Kidney (tissue), 14 donors: ENCODE data around the gene SPINK4. TPM values are rescaled to one million over a fixed set of nuclear protein-coding genes. Genes with fewer than 3 reads are reported as not detected.

Source experiments
- DNase-seq, 5 donors: peaks; one replicate each; pipeline ENCODE4 v3.0.0-alpha.2; 2013 to 2020
- FAIRE-seq: peaks from 2 replicates; lab custom pipeline; 2012; peaks lifted over from hg19 to GRCh38; lab: Jason Lieb, UNC
- H3K27ac ChIP-seq, 2 donors: one replicate each; pipeline ENCODE4 v1.7.0; 2013; ENCODE audit warnings: low read depth in 2 of 2, low read length in 2 of 2, inconsistent platforms in 1 of 2
- H3K27me3 ChIP-seq: one replicate; pipeline ENCODE4 v1.7.1; 2013; ENCODE audit warnings: low read length, inconsistent platforms; ENCODE audit not compliant: control insufficient read depth, insufficient read depth
- H3K36me3 ChIP-seq, 3 donors: one replicate each; pipeline versions ENCODE4 v1.7.0 to v1.7.1; 2013; ENCODE audit warnings: low read length in 3 of 3, control low read depth in 1 of 3, inconsistent platforms in 1 of 3; ENCODE audit not compliant: insufficient read depth in 3 of 3, control insufficient read depth in 2 of 3
- H3K4me1 ChIP-seq, 3 donors: one replicate each; pipeline versions ENCODE4 v1.7.0 to v1.7.1; 2013; ENCODE audit warnings: low read length in 3 of 3, inconsistent platforms in 1 of 3, low read depth in 1 of 3; ENCODE audit not compliant: control insufficient read depth in 2 of 3, insufficient read depth in 2 of 3
- H3K4me3 ChIP-seq, 3 donors: one replicate each; pipeline versions ENCODE4 v1.7.0 to v1.8.1; 2013; ENCODE audit warnings: low read length in 3 of 3, control low read depth in 1 of 3, inconsistent platforms in 1 of 3
- H3K9ac ChIP-seq, 3 donors: one replicate each; pipeline versions ENCODE4 v1.7.0 to v1.7.1; 2013; ENCODE audit warnings: low read length in 3 of 3, control low read depth in 1 of 3, inconsistent platforms in 1 of 3
- H3K9me3 ChIP-seq, 3 donors: one replicate each; pipeline versions ENCODE4 v1.7.0 to v1.7.1; 2013; ENCODE audit warnings: low read length in 3 of 3, control low read depth in 1 of 3, inconsistent platforms in 1 of 3; ENCODE audit not compliant: control insufficient read depth in 2 of 3, insufficient read depth in 1 of 3
- intact Hi-C: fragments of 100-400 bp; cut with DNase I; formaldehyde crosslinking; loops from one replicate; pipeline ENCODE4 v1.11.1; 2022
- polyA plus RNA-seq: library from polyadenylated mRNA; stranded (reverse); fragments of 350-450 nt; fragmentation: Illumina TruSeq; extraction: RNeasy Lipid Tissue Mini Kit (QIAGEN cat#74804); gene quantifications from one replicate; pipeline ENCODE4 v1.2.3, GENCODE V29; 2014; ENCODE audit warnings: low read depth, low replicate concordance; ENCODE audit not compliant: insufficient read depth
- total RNA-seq: library from RNA; stranded (reverse); fragmentation: NEBNext Ultra II Directional; extraction: Animal tissue kit (Norgen Biotek cat#: 25700); gene quantifications from one replicate; pipeline ENCODE4 v1.2.1, GENCODE V29; 2021
- TF ChIP-seq, protein P1 (sequence below): IDR thresholded peaks from 3 replicates; pipeline ENCODE4 v1.5.1; 2012; ENCODE audit warnings: mild to moderate bottlenecking, moderate library complexity, borderline replicate concordance; ENCODE audit not compliant: insufficient read depth; ENCODE audit errors: extremely low read depth
- donor health status: control.
- donor health status: control.
- donor health status: control.
- donor health status: control.
- donor health status: control.
- donor health status: DM: yes; HTN: yes; CAD: no.
- donor health status: Normal renal cell carcinoma (clear cell type).

The SPINK4 gene
- total and polyA plus RNA-seq, 2 donors from 2014 or later, result not detected

DNA sequence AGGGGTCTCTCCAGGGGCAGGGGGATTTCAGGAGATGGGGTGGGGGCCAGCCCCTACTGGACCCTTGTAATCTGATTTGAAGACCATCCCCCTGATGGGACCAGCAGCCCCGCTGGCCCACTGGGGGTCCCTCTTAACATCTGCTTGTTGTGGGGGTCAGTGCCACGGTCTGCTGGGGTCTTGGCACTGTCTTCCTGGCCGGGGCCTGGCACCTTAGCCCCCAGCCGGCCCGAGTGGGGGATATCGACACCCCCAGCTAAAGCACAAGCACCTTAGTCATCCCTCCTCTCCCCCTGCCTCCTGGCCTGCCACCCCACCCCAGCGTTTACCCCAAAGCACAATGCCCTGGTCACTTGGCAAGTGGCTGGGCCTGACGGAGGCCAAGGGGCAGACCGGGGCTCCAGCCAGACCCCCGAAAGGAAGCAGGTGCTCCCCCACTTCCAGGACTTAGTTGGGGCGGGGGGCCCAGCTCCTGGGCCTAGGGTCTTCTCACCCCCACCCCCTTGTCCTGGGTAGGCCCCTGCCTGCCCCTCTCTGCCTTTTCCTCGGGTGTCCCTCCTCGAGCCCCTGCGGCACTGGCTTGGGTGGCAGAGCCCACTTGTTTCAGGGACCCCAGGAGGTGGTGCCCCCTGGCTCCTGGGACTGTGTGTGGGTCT, 49.0 kb downstream of the SPINK4 start:
- H3K36me3 ChIP-seq, result peaks cover 0 to under 1% (median 0%) of the 10 kb centered on the region in 3 donors
- intact Hi-C loops, result no loop called here
- peak in 3 of 5 donors; percentile 2 to 79 (median 65) for DNase-seq
- peaks cover 0 to 15% (median 13%) of the 10 kb centered on the region in 3 donors for H3K4me1 ChIP-seq
- peak overlapping the region; percentile 99 to 100 for H3K27ac ChIP-seq
- H3K4me3 ChIP-seq, result peak overlapping the region in 1 of 3 donors; percentile 96
- H3K9me3 ChIP-seq, result no peaks in the 10 kb centered on the region
- H3K27me3 ChIP-seq, result no peaks in the 10 kb centered on the region
- TF ChIP-seq, protein P1, sequence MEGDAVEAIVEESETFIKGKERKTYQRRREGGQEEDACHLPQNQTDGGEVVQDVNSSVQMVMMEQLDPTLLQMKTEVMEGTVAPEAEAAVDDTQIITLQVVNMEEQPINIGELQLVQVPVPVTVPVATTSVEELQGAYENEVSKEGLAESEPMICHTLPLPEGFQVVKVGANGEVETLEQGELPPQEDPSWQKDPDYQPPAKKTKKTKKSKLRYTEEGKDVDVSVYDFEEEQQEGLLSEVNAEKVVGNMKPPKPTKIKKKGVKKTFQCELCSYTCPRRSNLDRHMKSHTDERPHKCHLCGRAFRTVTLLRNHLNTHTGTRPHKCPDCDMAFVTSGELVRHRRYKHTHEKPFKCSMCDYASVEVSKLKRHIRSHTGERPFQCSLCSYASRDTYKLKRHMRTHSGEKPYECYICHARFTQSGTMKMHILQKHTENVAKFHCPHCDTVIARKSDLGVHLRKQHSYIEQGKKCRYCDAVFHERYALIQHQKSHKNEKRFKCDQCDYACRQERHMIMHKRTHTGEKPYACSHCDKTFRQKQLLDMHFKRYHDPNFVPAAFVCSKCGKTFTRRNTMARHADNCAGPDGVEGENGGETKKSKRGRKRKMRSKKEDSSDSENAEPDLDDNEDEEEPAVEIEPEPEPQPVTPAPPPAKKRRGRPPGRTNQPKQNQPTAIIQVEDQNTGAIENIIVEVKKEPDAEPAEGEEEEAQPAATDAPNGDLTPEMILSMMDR, result no peak
- FAIRE-seq, result no peak
- peak overlapping the region in 1 of 3 donors; percentile 97 for H3K9ac ChIP-seq

DNA sequence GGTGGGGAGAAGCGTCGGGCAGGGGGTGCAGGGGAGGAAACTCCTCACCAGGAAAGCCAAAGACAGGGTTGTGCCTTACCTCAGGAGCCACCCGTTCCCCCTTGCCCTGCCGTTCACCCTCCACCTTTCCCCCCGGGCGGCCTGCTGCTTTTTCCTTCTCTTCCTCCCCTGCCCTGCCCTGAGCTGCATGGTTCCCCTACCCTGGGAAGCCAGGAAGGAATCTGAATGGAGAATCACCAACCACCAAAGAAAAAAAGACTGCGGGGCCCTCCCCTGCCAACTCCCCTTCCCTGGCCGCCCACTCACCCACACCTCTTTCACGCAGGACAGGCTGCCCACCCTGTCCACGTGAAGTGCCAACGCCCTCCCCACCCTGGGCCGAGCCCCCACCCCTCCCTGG, 49.5 kb downstream of the SPINK4 start:
- Histone ChIP-seq H3K4me3 (peak overlapping the region; percentile 25 to 100 (median 96)), H3K9me3 (no peaks in the 10 kb centered on the region), H3K9ac (peak overlapping the region in 1 of 3 donors; percentile 97), H3K4me1 (peaks cover 0 to 16% (median 13%) of the 10 kb centered on the region in 3 donors), H3K27ac (peak overlapping the region; percentile 99 to 100), H3K27me3 (no peaks in the 10 kb centered on the region), H3K36me3 (peaks cover 0 to 1% (median 0%) of the 10 kb centered on the region in 3 donors)
- no peak for FAIRE-seq
- intact Hi-C loops, result no loop called here
- DNase-seq, result peak in 4 of 5 donors; percentile 15 to 69 (median 36)
- TF ChIP-seq, protein P1, result no peak

DNA sequence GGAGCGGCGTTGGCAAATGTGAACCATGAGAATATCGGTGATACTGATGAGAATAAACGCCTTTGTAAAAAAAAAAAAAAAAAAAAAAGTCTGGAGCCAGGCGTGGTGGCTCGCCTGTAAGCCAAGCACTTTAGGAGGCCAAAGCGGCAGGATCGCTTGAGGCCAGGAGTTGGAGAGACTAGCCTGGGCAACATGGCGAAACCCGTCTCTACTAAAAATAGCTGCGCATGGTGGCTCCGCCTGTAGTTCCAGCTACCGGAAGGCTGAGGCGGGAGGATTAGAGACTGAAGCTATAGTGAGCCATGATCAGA, 49.9 kb downstream of the SPINK4 start:
- Histone ChIP-seq H3K27ac (peak overlapping the region; percentile 99 to 100), H3K27me3 (no peaks in the 10 kb centered on the region), H3K36me3 (peaks cover 0 to 5% (median 4%) of the 10 kb centered on the region in 3 donors), H3K9me3 (no peaks in the 10 kb centered on the region), H3K4me1 (peaks cover 0 to 16% (median 13%) of the 10 kb centered on the region in 3 donors), H3K4me3 (peak overlapping the region; percentile 96 to 100 (median 98)), H3K9ac (peak overlapping the region; percentile 91 to 99 (median 97))
- no peak for DNase-seq
- intact Hi-C loops, result no loop called here
- TF ChIP-seq, protein P1, result no peak
- FAIRE-seq, result no peak
